Amniotic epithelial cell (primary cell): ENCODE data around the gene TMEM209.
A peak's percentile ranks its signal among the peaks of the same experiment; 100 is the strongest.

ENCODE experiments used
- DNase-seq: peaks from one replicate; pipeline ENCODE4 v3.0.0-alpha.2; 2010; ENCODE audit warnings: low read depth

Gene TMEM209

DNA sequence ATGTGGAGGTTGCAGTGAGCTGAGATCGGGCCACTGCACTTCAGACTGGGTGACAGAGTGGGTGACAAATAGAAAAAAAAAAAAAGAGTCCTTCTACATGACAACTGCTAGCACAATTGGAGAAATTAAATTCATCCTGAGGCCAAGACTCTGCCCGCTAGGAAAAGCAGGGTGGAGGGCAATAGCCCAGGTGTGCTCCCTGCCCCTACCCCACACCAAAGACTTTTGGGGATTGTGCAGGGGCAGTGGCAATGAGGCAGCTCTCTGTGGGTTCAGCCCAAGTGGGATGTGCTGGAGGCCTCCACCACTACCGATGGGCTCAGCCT lies 61.3 kb downstream of the TMEM209 start:
- no peak for DNase-seq

DNA sequence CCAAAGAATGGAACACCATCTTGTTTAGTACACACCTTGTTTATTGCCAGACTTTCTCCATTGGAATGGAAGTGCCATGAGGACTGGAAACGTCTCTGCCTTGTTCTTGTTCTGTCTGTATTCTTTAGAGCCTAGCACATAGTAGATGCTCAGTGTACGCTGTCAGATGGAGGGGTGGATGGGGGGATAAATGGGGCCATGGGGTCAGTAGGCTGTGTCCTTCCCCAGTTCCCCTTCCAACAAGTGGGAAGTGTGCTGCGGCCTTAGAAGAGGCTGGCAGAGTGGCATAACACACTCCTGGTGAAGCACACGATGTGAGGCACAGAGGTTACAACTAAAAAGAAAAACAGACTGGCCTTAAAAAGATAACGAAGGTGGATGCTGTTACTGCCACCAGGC lies 61.9 kb downstream of the TMEM209 start:
- no peak for DNase-seq

DNA sequence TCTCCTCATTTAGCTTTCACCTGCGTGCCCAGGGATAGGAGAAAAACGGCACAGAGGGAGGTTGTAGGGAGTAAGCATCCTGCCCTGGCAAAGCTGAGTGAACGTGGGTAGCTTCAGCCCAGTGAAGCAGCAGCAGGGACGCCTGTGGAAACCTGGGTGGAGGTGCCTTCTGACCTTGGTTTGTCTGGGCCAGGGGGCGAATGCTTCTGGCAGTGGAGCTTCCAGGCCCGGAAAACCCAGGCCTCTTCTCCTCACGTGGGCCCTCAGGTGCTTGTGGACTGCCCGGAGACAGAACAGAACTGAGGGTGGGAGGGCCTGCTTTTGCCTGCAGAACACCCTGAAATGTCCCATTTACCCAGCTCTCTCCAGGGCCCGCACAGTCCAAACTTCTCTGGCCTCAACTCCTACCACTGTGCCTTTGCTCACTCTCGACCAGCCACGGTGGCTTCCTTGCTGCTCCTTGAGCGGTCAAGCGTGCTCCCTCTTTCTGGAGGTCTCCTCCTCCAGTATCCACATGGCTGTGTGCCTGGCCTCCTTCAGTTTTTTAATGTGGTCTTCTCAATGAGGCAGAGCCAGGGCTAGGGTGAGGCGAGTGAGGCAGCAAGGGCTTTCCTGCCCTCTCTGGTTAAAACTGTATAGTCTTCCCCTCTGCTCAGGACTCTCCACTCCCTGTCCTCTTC lies 62.4 kb downstream of the TMEM209 start:
- no peak for DNase-seq

GRCh38 chr7:130141884-130142653 lies 63.1 kb downstream of the TMEM209 start:
- no peak for DNase-seq

DNA sequence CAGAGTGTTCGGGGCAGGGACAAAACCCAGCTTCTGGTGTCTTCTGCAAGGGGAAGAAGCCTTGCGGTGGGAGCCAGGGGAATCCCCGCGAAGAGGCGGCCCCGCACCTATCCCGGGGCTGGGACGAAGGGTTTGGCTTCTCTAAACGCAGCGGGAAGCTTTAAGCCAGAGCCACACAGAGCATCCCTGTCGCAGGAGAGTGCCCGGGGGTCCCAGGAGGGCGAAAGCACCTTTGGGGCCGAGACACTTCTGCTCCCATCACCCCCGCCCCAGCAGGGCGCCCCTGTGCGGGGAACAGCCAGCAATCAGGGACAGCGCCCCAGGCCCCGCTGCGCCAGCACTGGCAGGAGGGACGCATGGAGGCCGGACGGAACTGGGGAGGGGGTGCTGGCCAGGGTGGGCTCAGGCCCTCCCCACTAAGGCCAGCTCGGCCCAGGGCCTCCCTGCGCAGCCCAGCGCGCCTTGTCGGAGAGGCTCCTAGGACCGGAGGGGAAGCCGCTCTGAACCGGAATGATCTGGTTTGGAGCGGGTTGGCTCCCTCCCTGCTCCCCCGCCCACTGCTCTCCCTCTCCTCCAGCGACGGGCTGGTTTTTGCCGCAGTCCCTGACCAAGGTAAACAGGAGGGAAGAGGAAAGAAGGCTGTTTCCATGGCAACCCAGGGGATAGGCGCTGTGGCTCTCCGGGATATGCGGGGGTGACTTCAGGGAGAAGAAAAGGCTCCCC lies 63.9 kb downstream of the TMEM209 start:
- DNase-seq = peak; percentile 72

DNA sequence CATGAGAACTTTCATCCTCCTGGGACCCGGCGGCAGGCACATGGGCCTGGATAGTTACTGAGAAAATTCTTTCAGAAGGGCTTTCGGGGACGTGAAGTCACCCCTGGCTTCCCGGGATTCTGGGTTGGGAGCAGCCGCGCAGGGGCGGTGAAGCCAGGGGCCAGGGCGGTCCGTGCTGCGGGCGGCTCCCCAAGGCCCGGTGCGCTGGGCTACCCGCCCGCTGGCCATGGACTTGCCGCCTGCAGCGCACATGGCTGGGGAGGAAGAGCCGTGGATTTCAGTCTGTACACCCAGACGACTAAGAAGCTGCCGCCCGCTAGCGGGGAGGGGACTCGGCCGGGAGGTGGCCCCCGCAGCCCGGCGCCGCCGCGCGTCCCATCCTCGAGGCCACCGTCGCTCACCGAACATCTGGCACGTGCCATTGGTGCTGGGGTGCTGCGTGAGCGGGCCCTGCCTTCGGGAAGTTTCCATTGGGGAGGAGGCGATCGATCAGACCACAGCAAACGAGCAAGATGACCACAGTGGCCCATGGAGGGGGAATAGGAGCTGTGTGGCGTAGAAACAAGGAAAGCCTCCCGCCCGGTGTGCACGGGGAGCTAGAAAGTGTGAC lies 64.5 kb downstream of the TMEM209 start:
- DNase-seq = no peak

DNA sequence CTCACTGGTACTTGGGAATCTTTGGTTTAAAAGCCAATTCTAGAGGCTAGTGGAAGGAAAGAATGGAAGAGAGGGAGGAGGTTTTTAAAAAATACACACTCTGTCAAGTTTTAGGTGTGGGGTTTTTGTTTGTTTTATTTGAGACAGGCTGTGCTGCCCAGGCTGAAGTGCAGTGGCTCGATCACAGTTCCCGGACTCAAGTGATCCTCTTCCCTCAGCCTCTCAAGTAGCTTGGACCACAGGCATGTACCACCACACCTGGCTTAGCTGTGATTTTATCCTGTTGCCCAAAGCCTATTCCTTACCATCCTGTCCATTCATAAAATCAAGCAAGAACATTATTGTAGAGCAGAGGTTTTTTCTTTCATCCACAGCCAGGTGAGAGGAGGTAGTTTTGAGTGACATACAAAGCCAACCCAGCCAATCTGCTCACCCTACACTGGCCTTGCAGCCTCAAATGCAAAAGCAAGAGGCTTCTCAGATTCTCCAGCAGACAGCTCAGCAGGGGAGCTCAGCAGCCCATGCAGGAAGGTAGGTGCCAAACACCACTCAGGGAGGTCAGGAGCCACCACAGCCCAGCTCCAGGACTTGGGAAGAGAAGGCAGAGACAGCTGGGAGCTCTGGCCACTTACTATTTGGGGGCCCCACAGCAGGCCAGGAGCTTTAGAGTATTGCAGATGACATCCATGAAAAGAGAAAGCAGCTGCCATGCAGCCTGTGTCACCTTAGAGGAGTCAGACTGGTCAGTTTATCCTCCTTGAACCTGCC lies 65.8 kb downstream of the TMEM209 start:
- no peak for DNase-seq

- DNase-seq = no peak
Measured at GRCh38 chr7:130137207-130137606, 68.0 kb downstream of the TMEM209 start.

DNA sequence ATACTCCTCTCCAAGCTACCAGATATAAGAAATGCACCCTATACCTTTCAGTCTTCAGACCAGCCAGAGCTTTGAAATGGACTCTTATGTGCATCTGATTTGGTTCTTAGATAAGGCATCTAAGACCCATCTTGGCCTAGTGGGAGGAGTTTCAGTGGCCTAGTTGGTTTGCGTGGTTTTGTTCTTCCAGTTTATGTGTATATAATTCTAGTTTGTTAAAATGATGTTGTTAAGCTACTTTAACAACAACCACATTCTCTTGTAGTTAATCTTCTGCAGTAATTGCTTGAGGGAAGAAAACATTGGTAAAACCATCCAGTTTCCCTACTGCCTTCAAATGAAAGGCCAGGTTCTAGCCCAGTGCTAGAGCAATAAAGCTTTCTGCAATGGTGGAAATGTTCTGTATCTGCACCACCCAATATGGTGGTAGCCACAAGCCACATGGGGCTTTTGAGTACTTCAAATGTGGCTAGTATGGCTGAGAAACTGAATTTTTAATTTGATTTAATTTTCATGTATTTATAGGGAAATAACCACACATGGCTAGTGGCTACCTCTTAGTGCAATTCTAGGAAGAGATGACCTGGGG lies 68.5 kb downstream of the TMEM209 start:
- DNase-seq = no peak

GRCh38 chr7:130135208-130136205 lies 69.7 kb downstream of the TMEM209 start:
- peak; percentile 80 for DNase-seq

- no peak for DNase-seq
Measured at GRCh38 chr7:130134726-130135125, 70.5 kb downstream of the TMEM209 start.

- DNase-seq = no peak
Measured at GRCh38 chr7:130134106-130134636, 71.0 kb downstream of the TMEM209 start.

DNA sequence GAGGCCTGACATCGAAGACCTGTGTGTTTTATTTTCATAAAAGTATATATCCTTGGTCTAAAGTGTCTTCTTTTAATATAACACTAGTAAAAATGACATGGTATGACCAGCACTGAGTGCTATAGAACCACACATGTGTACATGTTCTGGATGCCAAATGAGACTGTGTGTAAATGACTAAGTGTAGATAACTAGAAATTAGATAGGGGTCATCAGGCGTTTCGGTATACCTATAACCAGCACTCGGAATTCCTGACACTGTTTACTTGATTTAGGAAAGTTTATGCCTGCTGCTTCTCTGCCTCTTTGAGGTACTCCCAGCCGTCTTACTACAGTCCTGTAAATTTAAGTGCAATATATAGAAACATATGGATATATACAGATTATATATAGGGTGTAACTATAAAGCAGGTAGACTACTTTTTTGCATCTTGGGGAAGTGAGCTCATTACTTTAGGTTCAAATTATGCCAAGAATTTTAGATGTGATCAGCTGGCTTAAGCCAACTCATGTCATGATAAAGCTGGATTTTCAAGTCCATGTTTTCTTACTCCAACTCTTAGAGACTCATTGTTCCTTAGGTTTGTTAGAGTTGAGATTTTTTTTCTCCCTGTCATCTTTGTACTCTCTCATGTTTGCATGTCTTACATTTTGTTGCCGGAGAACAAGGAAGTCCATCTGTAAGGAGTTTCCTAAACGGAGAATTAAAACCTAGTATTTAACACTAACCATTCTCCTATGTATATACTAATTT lies 72.0 kb downstream of the TMEM209 start:
- peak; percentile 39 for DNase-seq

DNA sequence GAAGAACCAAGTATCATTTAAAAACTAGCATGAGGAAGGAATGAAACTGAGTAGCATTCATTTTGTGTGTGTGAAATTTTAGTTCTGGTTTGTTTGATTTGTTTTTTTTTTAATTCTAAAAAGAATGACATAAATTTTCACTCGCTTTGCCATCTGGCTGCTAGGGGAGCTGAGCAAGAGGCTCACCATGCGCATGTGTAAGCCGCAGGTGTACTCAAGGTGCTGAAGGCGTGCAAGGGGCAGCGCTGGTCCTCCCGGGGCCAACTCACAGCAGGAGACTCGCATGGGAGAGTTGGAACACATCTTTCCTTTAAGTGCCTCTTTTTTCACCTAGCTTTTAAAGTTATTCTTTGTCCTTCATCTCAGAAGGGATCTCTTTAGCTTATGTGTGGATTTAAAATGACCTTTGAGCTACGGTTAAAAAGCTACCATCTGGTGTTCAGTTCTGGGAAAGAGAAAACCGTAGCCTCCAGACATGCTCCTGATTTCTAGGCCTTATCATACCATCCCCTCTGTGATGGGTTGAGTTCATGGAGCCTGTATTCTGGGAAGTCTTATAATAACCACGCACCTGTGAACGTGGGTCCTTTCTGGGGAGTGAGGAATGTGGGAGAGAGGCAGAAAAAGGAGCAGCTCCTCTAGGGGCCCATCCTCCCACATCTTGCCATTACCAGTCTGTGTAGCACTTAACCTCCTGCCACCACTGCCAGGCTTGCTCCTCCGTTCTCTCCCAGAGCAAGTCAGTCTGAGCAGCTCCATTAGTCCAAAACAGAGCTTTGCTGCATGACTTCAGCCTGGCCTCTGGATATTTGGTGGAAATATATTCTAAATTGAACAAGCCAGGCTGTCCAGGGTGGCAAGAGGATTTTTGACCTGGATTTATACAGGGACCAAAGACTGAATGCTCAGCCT lies 73.0 kb downstream of the TMEM209 start:
- DNase-seq = no peak

DNA sequence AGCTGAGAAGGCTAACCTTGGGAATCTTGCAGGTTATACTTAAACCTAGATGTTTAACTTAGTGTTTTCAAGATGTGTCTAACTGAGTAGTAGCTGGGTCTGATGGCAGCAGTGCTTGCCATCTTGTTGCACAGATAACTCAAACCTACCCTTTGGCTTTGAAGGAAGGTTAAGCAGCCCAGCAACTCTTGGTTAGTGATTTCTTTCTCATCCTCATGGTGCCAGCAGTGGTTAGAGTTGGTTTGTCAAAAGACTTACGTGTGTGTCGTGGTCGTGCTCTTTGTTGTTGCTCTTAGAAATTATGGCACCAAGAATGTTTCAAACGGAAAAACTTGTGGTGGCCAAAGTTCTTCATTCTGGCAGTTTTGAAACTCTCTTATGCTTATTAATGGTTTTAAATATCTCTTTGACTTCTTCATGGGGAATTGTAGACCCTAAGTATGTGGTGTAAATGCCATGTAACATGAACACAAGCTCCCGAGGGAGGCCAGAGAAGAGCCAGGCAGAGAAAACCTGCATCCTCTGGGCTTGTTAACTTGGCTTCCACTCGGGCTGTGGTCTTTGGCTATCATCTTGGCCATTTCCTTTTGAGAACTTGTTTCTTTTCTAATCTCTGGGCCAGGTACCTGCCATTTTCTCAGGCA lies 73.9 kb downstream of the TMEM209 start:
- DNase-seq = no peak

DNA sequence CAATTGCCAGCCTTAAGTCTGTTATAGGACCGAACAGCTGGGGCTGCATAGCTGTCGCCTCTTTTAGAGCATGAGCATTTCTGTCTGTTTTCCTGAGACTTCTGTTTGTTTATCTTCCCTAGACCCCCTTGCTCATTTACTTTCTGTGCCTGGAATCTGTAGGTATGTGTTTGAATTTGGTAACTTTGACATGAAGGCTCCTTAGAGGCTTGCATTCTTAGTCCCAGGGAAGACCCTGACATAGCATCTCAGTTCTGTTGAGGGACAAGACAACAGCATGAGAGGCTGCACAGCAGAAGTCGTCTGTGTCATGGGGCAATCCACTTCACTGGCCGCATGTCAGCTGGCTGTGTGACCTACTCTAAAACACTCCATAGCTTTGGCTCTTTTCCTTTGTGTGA lies 76.2 kb downstream of the TMEM209 start:
- DNase-seq = no peak

- peak; percentile 67 for DNase-seq
Measured at GRCh38 chr7:130127821-130128317, 77.3 kb downstream of the TMEM209 start.
